IPS-15b (cell line): ENCODE data around the gene SPPL2C.
"Not testable (repeated sequence)": the region's sequence is repeated elsewhere in the genome, so short reads cannot be mapped to it uniquely, and the experiment has no call there.

Source experiments
- H3K27me3 ChIP-seq: one replicate; pipeline ENCODE4 v1.6.1; 2013; ENCODE audit warnings: low read length; ENCODE audit not compliant: control insufficient read depth, insufficient read depth
- H3K36me3 ChIP-seq: one replicate; pipeline ENCODE4 v1.6.1; 2013; ENCODE audit warnings: low read length; ENCODE audit not compliant: control insufficient read depth, insufficient read depth
- H3K4me1 ChIP-seq: one replicate; pipeline ENCODE4 v1.6.1; 2013; ENCODE audit warnings: mild to moderate bottlenecking, low read length; ENCODE audit not compliant: control insufficient read depth, insufficient read depth
- H3K4me3 ChIP-seq: one replicate; pipeline ENCODE4 v1.5.1; 2013; ENCODE audit warnings: low read depth, low read length
- H3K9ac ChIP-seq: one replicate; pipeline ENCODE4 v1.6.1; 2013; ENCODE audit warnings: low read depth, mild to moderate bottlenecking, low read length
- H3K9me3 ChIP-seq: one replicate; pipeline ENCODE4 v1.6.1; 2013; ENCODE audit warnings: mild to moderate bottlenecking, low read length; ENCODE audit not compliant: control insufficient read depth, insufficient read depth

Gene SPPL2C

GRCh38 chr17:45851873-45852272, 7.2 kb downstream of the SPPL2C start:
- peaks cover 3% of the 10 kb centered on the region for H3K27me3 ChIP-seq
- H3K4me1 ChIP-seq, result no peaks in the 10 kb centered on the region
- no peaks in the 10 kb centered on the region for H3K36me3 ChIP-seq

GRCh38 chr17:45852535-45853297, 8.0 kb downstream of the SPPL2C start:
- no peaks in the 10 kb centered on the region for H3K4me1 ChIP-seq
- H3K4me3 ChIP-seq, result no peak overlapping the region
- no peaks in the 10 kb centered on the region for H3K9me3 ChIP-seq
- no peaks in the 10 kb centered on the region for H3K36me3 ChIP-seq
- H3K9ac ChIP-seq, result no peak overlapping the region
- peaks cover 3% of the 10 kb centered on the region for H3K27me3 ChIP-seq

More at GRCh38 chr17:45851873-45852272, 7.2 kb downstream of the SPPL2C start:
- no peak overlapping the region for H3K9ac ChIP-seq
- no peak overlapping the region for H3K4me3 ChIP-seq
- no peaks in the 10 kb centered on the region for H3K9me3 ChIP-seq

GRCh38 chr17:45854209-45854608, 9.5 kb downstream of the SPPL2C start:
- Histone ChIP-seq H3K36me3 (no peaks in the 10 kb centered on the region), H3K9ac (no peak overlapping the region), H3K4me1 (no peaks in the 10 kb centered on the region), H3K9me3 (no peaks in the 10 kb centered on the region), H3K27me3 (peaks cover 3% of the 10 kb centered on the region), H3K4me3 (no peak overlapping the region)

GRCh38 chr17:45855691-45856336, 11.1 kb downstream of the SPPL2C start:
- H3K4me1 ChIP-seq, result no peaks in the 10 kb centered on the region
- no peak overlapping the region for H3K9ac ChIP-seq
- H3K36me3 ChIP-seq, result no peaks in the 10 kb centered on the region
- peaks cover 3% of the 10 kb centered on the region for H3K27me3 ChIP-seq
- no peaks in the 10 kb centered on the region for H3K9me3 ChIP-seq
- no peak overlapping the region for H3K4me3 ChIP-seq

GRCh38 chr17:45857977-45858708, 13.5 kb downstream of the SPPL2C start:
- no peaks in the 10 kb centered on the region for H3K27me3 ChIP-seq
- no peaks in the 10 kb centered on the region for H3K4me1 ChIP-seq
- H3K36me3 ChIP-seq, result no peaks in the 10 kb centered on the region
- no peak overlapping the region for H3K4me3 ChIP-seq
- no peak overlapping the region for H3K9ac ChIP-seq
- no peaks in the 10 kb centered on the region for H3K9me3 ChIP-seq

GRCh38 chr17:45861165-45861564, 16.5 kb downstream of the SPPL2C start:
- Histone ChIP-seq H3K27me3 (no peaks in the 10 kb centered on the region), H3K9me3 (no peaks in the 10 kb centered on the region)

GRCh38 chr17:45862127-45862526, 17.4 kb downstream of the SPPL2C start:
- H3K9ac ChIP-seq, H3K9me3 ChIP-seq, H3K36me3 ChIP-seq, H3K4me3 ChIP-seq, H3K4me1 ChIP-seq, H3K27me3 ChIP-seq: not testable (repeated sequence)

More at GRCh38 chr17:45861165-45861564, 16.5 kb downstream of the SPPL2C start:
- no peaks in the 10 kb centered on the region for H3K36me3 ChIP-seq
- H3K4me3 ChIP-seq, result no peak overlapping the region
- H3K4me1 ChIP-seq, result peaks cover 3% of the 10 kb centered on the region
- no peak overlapping the region for H3K9ac ChIP-seq

- H3K9ac ChIP-seq, result no peak overlapping the region
- no peaks in the 10 kb centered on the region for H3K9me3 ChIP-seq
- H3K36me3 ChIP-seq, result no peaks in the 10 kb centered on the region
- H3K27me3 ChIP-seq, result no peaks in the 10 kb centered on the region
- H3K4me3 ChIP-seq, result no peak overlapping the region
- peaks cover 3% of the 10 kb centered on the region for H3K4me1 ChIP-seq
Measured at GRCh38 chr17:45863857-45864654, 19.4 kb downstream of the SPPL2C start.

- Histone ChIP-seq H3K27me3 (no peaks in the 10 kb centered on the region), H3K9me3 (no peaks in the 10 kb centered on the region), H3K36me3 (no peaks in the 10 kb centered on the region), H3K4me1 (peaks cover 5% of the 10 kb centered on the region), H3K9ac (no peak overlapping the region), H3K4me3 (no peak overlapping the region)
Measured at GRCh38 chr17:45867171-45867570, 22.5 kb downstream of the SPPL2C start.

GRCh38 chr17:45867702-45868101, 23.0 kb downstream of the SPPL2C start:
- H3K36me3 ChIP-seq, result no peaks in the 10 kb centered on the region
- H3K27me3 ChIP-seq, result no peaks in the 10 kb centered on the region
- H3K4me1 ChIP-seq, result peaks cover 5% of the 10 kb centered on the region
- H3K4me3 ChIP-seq, result no peak overlapping the region
- no peaks in the 10 kb centered on the region for H3K9me3 ChIP-seq
- no peak overlapping the region for H3K9ac ChIP-seq

GRCh38 chr17:45868276-45868675, 23.6 kb downstream of the SPPL2C start:
- Histone ChIP-seq H3K36me3 (no peaks in the 10 kb centered on the region), H3K9ac (no peak overlapping the region), H3K4me1 (peaks cover 5% of the 10 kb centered on the region), H3K27me3 (no peaks in the 10 kb centered on the region), H3K9me3 (no peaks in the 10 kb centered on the region), H3K4me3 (no peak overlapping the region)
